Smooth muscle cell (in vitro differentiated cells): ENCODE results near the gene HEPACAM2. TPM values are rescaled to one million over a fixed set of nuclear protein-coding genes. Genes with fewer than 3 reads are reported as not detected.

Experiments
- DNase-seq: peaks from one replicate; lab custom pipeline; 2025; ENCODE audit not compliant: unreplicated experiment; lab: John Stamatoyannopoulos, UW
- H2AFZ ChIP-seq: fragments of 200-600 bp; sonication (generic); 2 replicates; pipeline ENCODE4 v1.6.0; 2016; ENCODE audit warnings: antibody characterized with exemption, low read depth, mild to moderate bottlenecking
- H3F3A ChIP-seq: fragments of 200-600 bp; sonication (generic); 2 replicates; pipeline ENCODE4 v1.6.0; 2017; ENCODE audit warnings: antibody characterized with exemption, low read depth
- H3K27ac ChIP-seq: fragments of 200-600 bp; sonication (generic); 2 replicates; pipeline ENCODE4 v1.5.1; 2016; ENCODE audit warnings: low read depth, mild to moderate bottlenecking
- H3K27me3 ChIP-seq: fragments of 200-600 bp; sonication (generic); 2 replicates; pipeline ENCODE4 v1.6.1; 2016; ENCODE audit warnings: low read depth, mild to moderate bottlenecking
- H3K36me3 ChIP-seq: fragments of 200-600 bp; sonication (generic); 2 replicates; pipeline ENCODE4 v1.5.1; 2016; ENCODE audit warnings: low read depth
- H3K4me1 ChIP-seq: fragments of 200-600 bp; sonication (generic); 2 replicates; pipeline ENCODE4 v1.5.1; 2016; ENCODE audit warnings: low read depth
- H3K4me2 ChIP-seq: fragments of 200-600 bp; sonication (generic); 2 replicates; pipeline ENCODE4 v1.6.0; 2016; ENCODE audit warnings: mild to moderate bottlenecking
- H3K4me3 ChIP-seq: fragments of 200-600 bp; sonication (generic); 2 replicates; pipeline ENCODE4 v1.5.1; 2016; ENCODE audit warnings: mild to moderate bottlenecking
- H3K79me2 ChIP-seq: fragments of 200-600 bp; sonication (generic); 2 replicates; pipeline ENCODE4 v1.6.0; 2016; ENCODE audit warnings: low read depth, mild to moderate bottlenecking
- H3K9ac ChIP-seq: fragments of 200-600 bp; sonication (generic); 2 replicates; pipeline ENCODE4 v1.6.0; 2016; ENCODE audit warnings: low read depth
- H3K9me3 ChIP-seq: fragments of 200-600 bp; sonication (generic); replicated peaks from 2 replicates; pipeline ENCODE4 v1.5.1; 2016; ENCODE audit warnings: low read depth
- H4K20me1 ChIP-seq: fragments of 200-600 bp; sonication (generic); 2 replicates; pipeline ENCODE4 v1.6.0; 2016; ENCODE audit warnings: low read depth
- WGBS: methylation state at CpG from one replicate; pipeline ENCODE4 v1.1.7; 2016; ENCODE audit warnings: low lambda C conversion rate; 5-methylcytosine and 5-hydroxymethylcytosine counted together
- polyA plus RNA-seq: library from polyadenylated mRNA; unstranded; fragments of >200 nt; fragmentation: Nextera tagmentation; extraction: Ambion mirVana; gene quantifications from 2 replicates; pipeline ENCODE4 v1.2.1, GENCODE V29; 2016
- total RNA-seq: library from RNA; depleted of rRNA; stranded (reverse); fragments of >200 nt; gene quantifications from 2 replicates; pipeline ENCODE4 v1.2.3, GENCODE V29; 2014
- TF ChIP-seq, protein P1 (sequence below): fragments of 200-600 bp; sonication (generic); IDR thresholded peaks from 2 replicates; pipeline ENCODE4 v1.5.1; 2017; ENCODE audit warnings: borderline replicate concordance, mild to moderate bottlenecking, antibody characterized with exemption; ENCODE audit not compliant: insufficient read depth, poor library complexity, severe bottlenecking

Gene HEPACAM2
- total and polyA plus RNA-seq, 2 experiments from 2014 or later: not detected

DNA sequence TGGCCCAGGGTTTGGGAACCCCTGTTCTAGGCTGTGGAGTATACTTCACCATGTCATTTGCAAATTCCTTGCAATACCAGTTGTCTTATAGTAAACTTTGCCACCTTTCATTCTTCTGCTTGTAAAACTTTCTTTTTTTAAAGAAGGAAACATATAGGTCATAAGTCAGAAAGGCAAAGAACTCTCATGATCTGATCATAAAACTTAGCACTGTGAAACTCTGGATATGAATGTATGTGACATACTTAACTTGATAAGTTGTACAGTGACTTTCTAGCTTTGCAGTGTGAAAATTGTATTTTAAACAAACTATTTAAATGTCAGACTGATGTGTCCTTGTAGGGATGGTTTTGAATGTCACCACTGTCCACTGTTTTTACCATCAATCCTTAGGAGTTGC, 47.1 kb downstream of the HEPACAM2 start:
- DNase-seq: no peak
- Histone ChIP-seq H3K9ac (no peak overlapping the region), H3K4me1 (no peaks in the 10 kb centered on the region), H3K36me3 (no peaks in the 10 kb centered on the region), H3K79me2 (no peaks in the 10 kb centered on the region), H3K27ac (no peak overlapping the region), H3K9me3 (no peaks in the 10 kb centered on the region), H3F3A (no peaks in the 10 kb centered on the region), H3K4me3 (no peak overlapping the region), H3K27me3 (peaks cover 21% of the 10 kb centered on the region), H2AFZ (no peak overlapping the region), H3K4me2 (no peak overlapping the region), H4K20me1 (no peaks in the 10 kb centered on the region)
- TF ChIP-seq, protein P1, sequence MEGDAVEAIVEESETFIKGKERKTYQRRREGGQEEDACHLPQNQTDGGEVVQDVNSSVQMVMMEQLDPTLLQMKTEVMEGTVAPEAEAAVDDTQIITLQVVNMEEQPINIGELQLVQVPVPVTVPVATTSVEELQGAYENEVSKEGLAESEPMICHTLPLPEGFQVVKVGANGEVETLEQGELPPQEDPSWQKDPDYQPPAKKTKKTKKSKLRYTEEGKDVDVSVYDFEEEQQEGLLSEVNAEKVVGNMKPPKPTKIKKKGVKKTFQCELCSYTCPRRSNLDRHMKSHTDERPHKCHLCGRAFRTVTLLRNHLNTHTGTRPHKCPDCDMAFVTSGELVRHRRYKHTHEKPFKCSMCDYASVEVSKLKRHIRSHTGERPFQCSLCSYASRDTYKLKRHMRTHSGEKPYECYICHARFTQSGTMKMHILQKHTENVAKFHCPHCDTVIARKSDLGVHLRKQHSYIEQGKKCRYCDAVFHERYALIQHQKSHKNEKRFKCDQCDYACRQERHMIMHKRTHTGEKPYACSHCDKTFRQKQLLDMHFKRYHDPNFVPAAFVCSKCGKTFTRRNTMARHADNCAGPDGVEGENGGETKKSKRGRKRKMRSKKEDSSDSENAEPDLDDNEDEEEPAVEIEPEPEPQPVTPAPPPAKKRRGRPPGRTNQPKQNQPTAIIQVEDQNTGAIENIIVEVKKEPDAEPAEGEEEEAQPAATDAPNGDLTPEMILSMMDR: no peak

DNA sequence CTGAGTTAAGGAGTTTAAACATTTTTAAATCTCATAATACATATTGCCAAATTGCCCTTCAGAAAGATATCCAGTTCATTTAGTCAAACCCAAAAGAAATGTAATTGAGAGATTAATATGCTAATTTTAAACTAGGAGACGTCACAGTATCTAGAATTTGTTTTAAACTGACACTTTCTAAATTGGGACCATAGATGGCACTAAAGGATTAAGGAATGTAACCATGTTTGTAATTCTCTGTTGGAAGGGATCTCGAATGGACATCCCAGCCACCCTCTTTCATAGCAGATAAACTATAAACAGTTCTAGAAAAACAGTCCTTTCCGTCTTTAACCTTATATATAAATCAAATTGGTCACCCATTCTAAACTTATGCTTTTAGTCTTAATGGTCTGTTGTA, 48.1 kb downstream of the HEPACAM2 start:
- H3K4me3 ChIP-seq: no peak overlapping the region
- H3K4me1 ChIP-seq: no peaks in the 10 kb centered on the region
- no peak overlapping the region for H3K9ac ChIP-seq
- DNase-seq: no peak
- H3K36me3 ChIP-seq: no peaks in the 10 kb centered on the region
- no peaks in the 10 kb centered on the region for H3F3A ChIP-seq
- H4K20me1 ChIP-seq: no peaks in the 10 kb centered on the region
- H3K9me3 ChIP-seq: no peaks in the 10 kb centered on the region
- TF ChIP-seq, protein P1: no peak
- H3K27ac ChIP-seq: no peak overlapping the region
- 43% methylated on average over 3 of the region's 3 CpGs for WGBS
- H3K27me3 ChIP-seq: peaks cover 21% of the 10 kb centered on the region
- H3K4me2 ChIP-seq: no peak overlapping the region
- no peaks in the 10 kb centered on the region for H3K79me2 ChIP-seq
- no peak overlapping the region for H2AFZ ChIP-seq

DNA sequence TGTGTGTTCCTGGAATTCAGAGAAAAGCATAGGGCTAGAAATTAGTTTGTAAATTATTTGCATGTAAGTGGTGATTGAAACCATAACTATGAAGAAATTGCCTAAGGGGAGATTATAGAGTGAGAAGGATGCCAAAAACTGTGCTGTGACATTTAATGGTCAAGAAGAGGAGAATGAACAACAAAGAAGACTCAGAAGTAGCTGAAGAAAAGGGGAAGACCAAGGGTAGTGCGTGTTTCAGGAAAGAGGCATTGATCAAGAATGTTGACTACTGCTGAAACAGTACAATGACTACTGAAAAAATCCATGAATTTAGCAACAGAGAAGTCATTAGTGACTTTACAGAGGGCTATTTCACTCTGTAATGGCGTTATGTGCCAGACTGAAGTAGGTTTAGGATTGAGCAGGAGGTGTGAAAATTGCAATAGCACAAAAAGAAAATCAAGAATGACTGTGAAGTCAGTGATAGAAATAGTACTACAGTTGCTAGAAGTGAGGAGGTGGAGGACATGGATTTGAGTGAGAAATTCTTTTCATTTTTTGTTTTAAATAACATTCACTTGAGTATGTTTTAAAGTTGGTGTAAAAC, 49.2 kb downstream of the HEPACAM2 start:
- Histone ChIP-seq H3K27me3 (peaks cover 21% of the 10 kb centered on the region), H3K9ac (no peak overlapping the region), H3F3A (no peaks in the 10 kb centered on the region), H2AFZ (no peak overlapping the region), H3K4me2 (no peak overlapping the region), H3K4me1 (no peaks in the 10 kb centered on the region), H3K79me2 (no peaks in the 10 kb centered on the region), H3K27ac (no peak overlapping the region), H3K4me3 (no peak overlapping the region), H3K9me3 (no peaks in the 10 kb centered on the region), H3K36me3 (no peaks in the 10 kb centered on the region), H4K20me1 (no peaks in the 10 kb centered on the region)
- TF ChIP-seq, protein P1: no peak
- DNase-seq: no peak
- 66% methylated on average over 2 of the region's 2 CpGs for WGBS

DNA sequence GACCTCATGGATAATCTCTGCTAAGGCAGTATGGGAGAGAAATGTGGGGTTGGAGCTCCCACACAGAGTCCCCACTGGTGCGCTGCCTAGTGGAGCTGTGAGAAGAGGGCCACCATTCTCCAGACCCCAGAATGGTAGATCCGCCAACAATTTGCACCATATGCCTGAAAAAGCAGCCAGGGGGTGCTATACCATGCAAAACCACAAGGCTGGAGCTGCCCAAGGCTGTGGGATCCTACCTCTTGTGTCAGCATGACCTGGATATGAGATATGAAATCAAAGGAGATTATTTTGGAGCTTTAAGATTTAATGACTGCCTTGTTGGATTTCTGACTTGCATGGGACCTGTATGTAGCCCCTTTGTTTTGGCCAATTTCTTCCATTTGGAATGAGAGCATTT, 51.0 kb downstream of the HEPACAM2 start:
- Histone ChIP-seq H3K36me3 (no peaks in the 10 kb centered on the region), H3K9ac (no peak overlapping the region), H3K4me1 (no peaks in the 10 kb centered on the region), H3K4me3 (no peak overlapping the region), H3K27me3 (peaks cover 16% of the 10 kb centered on the region), H3F3A (no peaks in the 10 kb centered on the region), H3K79me2 (no peaks in the 10 kb centered on the region), H3K4me2 (no peak overlapping the region), H4K20me1 (no peaks in the 10 kb centered on the region), H2AFZ (no peak overlapping the region), H3K9me3 (no peaks in the 10 kb centered on the region), H3K27ac (no peak overlapping the region)
- TF ChIP-seq, protein P1: no peak
- DNase-seq: no peak
- WGBS: 87% methylated on average over 2 of the region's 2 CpGs
